Loucy (cell line): Measurements from ENCODE around the gene PIGS.

ENCODE experiments used
- H2AFZ ChIP-seq: fragments of 200-600 bp; sonication (generic); 2 replicates; pipeline ENCODE4 v1.6.0; 2016; ENCODE audit warnings: antibody characterized with exemption, mild to moderate bottlenecking, low read length, moderate library complexity
- H3F3A ChIP-seq: fragments of 200-600 bp; 2 replicates; pipeline ENCODE4 v1.6.0; 2016; ENCODE audit warnings: antibody characterized with exemption, low read depth, mild to moderate bottlenecking
- H3K27me3 ChIP-seq: fragments of 200-600 bp; sonication (generic); 2 replicates; pipeline ENCODE4 v1.6.1; 2014; ENCODE audit warnings: low read length, mild to moderate bottlenecking; ENCODE audit not compliant: insufficient read depth, poor library complexity, severe bottlenecking
- H3K36me3 ChIP-seq: fragments of 200-600 bp; sonication (generic); 2 replicates; pipeline ENCODE4 v1.6.1; 2016; ENCODE audit warnings: low read length; ENCODE audit not compliant: insufficient read depth
- H3K4me1 ChIP-seq: fragments of 200-600 bp; sonication (generic); 2 replicates; pipeline ENCODE4 v1.5.1; 2014; ENCODE audit warnings: low read length, mild to moderate bottlenecking; ENCODE audit not compliant: insufficient read depth, poor library complexity, severe bottlenecking
- H3K4me2 ChIP-seq: fragments of 200-600 bp; sonication (generic); 2 replicates; pipeline ENCODE4 v1.6.0; 2014; ENCODE audit warnings: antibody characterized with exemption, low read length, low read depth, mild to moderate bottlenecking; ENCODE audit not compliant: poor library complexity, severe bottlenecking
- H3K4me3 ChIP-seq: fragments of 200-600 bp; sonication (generic); 2 replicates; pipeline ENCODE4 v1.5.1; 2014; ENCODE audit warnings: low read length, mild to moderate bottlenecking, mixed read lengths; ENCODE audit not compliant: poor library complexity, severe bottlenecking
- H3K79me2 ChIP-seq: fragments of 200-600 bp; sonication (generic); 2 replicates; pipeline ENCODE4 v1.6.1; 2014; ENCODE audit warnings: low read length; ENCODE audit not compliant: insufficient read depth
- H3K9ac ChIP-seq: fragments of 200-600 bp; sonication (generic); 2 replicates; pipeline ENCODE4 v1.6.0; 2014; ENCODE audit warnings: mild to moderate bottlenecking, low read depth, low read length, moderate library complexity; ENCODE audit not compliant: poor library complexity, severe bottlenecking
- H3K9me2 ChIP-seq: fragments of 200-600 bp; sonication (generic); replicated peaks from 2 replicates; pipeline ENCODE4 v1.6.1; 2016; ENCODE audit warnings: low read depth, low read length, mixed read lengths
- H3K9me3 ChIP-seq: fragments of 200-600 bp; sonication (generic); 2 replicates; pipeline ENCODE4 v1.6.1; 2014; ENCODE audit warnings: mild to moderate bottlenecking, antibody characterized with exemption, low read length, low read depth; ENCODE audit not compliant: insufficient read depth
- H4K20me1 ChIP-seq: fragments of 200-600 bp; sonication (generic); 2 replicates; pipeline ENCODE4 v1.6.0; 2014; ENCODE audit warnings: antibody characterized with exemption, low read length, mild to moderate bottlenecking; ENCODE audit not compliant: insufficient read depth, poor library complexity, severe bottlenecking
- CTCF ChIP-seq: fragments of 200-600 bp; sonication (generic); conservative IDR thresholded peaks from 2 replicates; pipeline ENCODE4 v1.5.1; 2014; ENCODE audit warnings: mild to moderate bottlenecking, antibody characterized with exemption, low read length
- EZH2phosphoT487 ChIP-seq: fragments of 200-600 bp; IDR thresholded peaks from 2 replicates; pipeline ENCODE4 v1.6.1; 2018; ENCODE audit warnings: antibody characterized with exemption, mild to moderate bottlenecking, moderate library complexity, borderline replicate concordance

Gene PIGS

GRCh38 chr17:28571361-28572122, at the start of gene PIGS:
PIGS (minus strand) TSS chr17:28571524; CDS start chr17:28571496, 28 bp downstream.
- Histone ChIP-seq H3K4me2 (peak within 1 kb of the TSS; percentile 85), H3K9me2 (no peaks in the 10 kb centered on the region), H3K9ac (peak within 1 kb of the TSS; percentile 84), H3K4me3 (peak within 1 kb of the TSS; percentile 93), H3F3A (no peaks in the 10 kb centered on the region), H2AFZ (peak within 1 kb of the TSS; percentile 94), H3K36me3 (no peaks in the 10 kb centered on the region; the same call in 1 of the 2 replicates), H3K4me1 (peaks cover 45% of the 10 kb centered on the region), H3K27me3 (no peaks in the 10 kb centered on the region), H3K79me2 (peaks cover 46% of the 10 kb centered on the region), H3K9me3 (no peaks in the 10 kb centered on the region), H4K20me1 (peaks cover 11% of the 10 kb centered on the region)
- no peak for TF ChIP-seq CTCF
- no peak for TF ChIP-seq EZH2phosphoT487

- Histone ChIP-seq H3K4me2 (no peak overlapping the region), H3K36me3 (peaks cover 88% of the 10 kb centered on the region), H3K27me3 (no peaks in the 10 kb centered on the region), H3K9ac (no peak overlapping the region), H3K79me2 (no peaks in the 10 kb centered on the region), H3K9me2 (no peaks in the 10 kb centered on the region), H2AFZ (no peak overlapping the region), H3K4me3 (no peak overlapping the region), H3K9me3 (no peaks in the 10 kb centered on the region), H3K4me1 (no peaks in the 10 kb centered on the region), H4K20me1 (no peaks in the 10 kb centered on the region), H3F3A (no peaks in the 10 kb centered on the region)
- TF ChIP-seq EZH2phosphoT487 (no peak), CTCF (no peak)
These were observed 48.7 kb upstream of the PIGS start for GRCh38 chr17:28620010-28620409.

GRCh38 chr17:28618464-28618863, 47.1 kb upstream of the PIGS start:
- Histone ChIP-seq H3K36me3 (peaks cover 82% of the 10 kb centered on the region), H3K9me3 (no peaks in the 10 kb centered on the region), H3K4me2 (no peak overlapping the region), H4K20me1 (no peaks in the 10 kb centered on the region), H3F3A (no peaks in the 10 kb centered on the region), H3K4me3 (no peak overlapping the region), H3K27me3 (no peaks in the 10 kb centered on the region), H3K9ac (no peak overlapping the region), H3K79me2 (no peaks in the 10 kb centered on the region), H3K9me2 (no peaks in the 10 kb centered on the region), H2AFZ (no peak overlapping the region), H3K4me1 (no peaks in the 10 kb centered on the region)
- TF ChIP-seq CTCF (no peak), EZH2phosphoT487 (no peak)
